GM18505 (cell line): ENCODE data around the gene MRPL55.
"Not testable (repeated sequence)": the region's sequence is repeated elsewhere in the genome, so short reads cannot be mapped to it uniquely, and the experiment has no call there.

ENCODE experiments used
- ATAC-seq: cut with Tn5 transposase; IDR thresholded peaks from one replicate; pipeline ENCODE4 v1.9.1; 2021; ENCODE audit not compliant: unreplicated experiment
- POLR2A ChIP-seq: IDR thresholded peaks from 4 replicates; pipeline ENCODE4 v1.6.1; 2011; ENCODE audit warnings: borderline replicate concordance; ENCODE audit not compliant: insufficient read depth, insufficient read length; ENCODE audit errors: extremely low read depth

MRPL55 gene

DNA sequence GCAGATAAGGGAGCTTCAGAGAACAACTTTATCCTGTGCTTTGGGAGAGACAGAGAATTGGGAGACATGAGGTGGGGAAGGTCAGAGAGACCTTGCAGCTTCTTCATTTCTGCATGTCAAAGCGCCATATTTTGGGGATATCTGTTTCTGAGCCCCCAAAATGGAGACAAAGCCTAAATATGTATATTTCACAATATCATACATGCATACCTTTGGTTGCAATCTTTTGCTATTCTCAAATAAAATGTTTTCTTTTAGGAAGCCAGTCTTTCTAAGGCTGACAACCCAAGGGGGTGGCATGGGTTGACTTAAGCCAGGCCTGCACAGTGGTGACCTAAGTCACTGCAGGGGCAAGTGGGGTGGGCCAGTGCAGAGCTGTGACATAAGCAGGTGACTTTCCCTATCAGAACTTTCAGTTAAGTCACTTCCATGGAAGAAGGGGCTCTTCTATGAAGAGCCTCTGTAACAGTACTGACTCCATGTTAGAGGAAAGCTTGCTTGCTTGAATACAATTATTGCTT, 13.9 kb upstream of the MRPL55 start:
- no peak for TF ChIP-seq POLR2A
- ATAC-seq = no peak

DNA sequence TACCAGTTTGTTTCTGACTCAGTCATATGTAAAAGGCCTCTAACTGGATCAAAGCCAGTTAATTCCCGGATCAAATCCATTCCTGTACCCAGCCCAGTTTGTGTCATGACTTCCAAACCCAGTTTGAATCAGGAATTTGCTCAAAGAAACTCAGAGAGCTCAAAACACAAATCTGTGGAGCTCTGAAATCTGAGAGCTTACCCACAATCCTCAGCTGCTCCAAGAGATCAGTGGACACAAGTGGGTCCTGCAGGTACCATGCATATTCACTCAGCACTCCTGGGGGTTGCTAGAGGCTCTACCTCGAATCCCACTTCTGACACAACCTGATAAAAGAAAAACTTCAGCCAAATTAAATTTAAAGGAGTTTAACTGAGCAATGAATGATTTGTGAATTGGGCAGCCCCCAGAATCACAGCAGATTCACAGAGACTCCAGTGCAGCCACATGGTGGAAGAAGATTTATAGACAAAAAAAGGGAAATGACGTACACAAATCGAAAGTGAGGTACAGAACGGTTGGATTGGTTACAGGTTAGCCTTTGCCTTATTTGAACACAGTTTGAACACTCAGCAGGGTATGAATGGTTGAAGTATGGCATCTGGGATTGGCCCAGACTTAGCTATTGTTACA, 11.9 kb upstream of the MRPL55 start:
- ATAC-seq = no peak
- TF ChIP-seq POLR2A = no peak

DNA sequence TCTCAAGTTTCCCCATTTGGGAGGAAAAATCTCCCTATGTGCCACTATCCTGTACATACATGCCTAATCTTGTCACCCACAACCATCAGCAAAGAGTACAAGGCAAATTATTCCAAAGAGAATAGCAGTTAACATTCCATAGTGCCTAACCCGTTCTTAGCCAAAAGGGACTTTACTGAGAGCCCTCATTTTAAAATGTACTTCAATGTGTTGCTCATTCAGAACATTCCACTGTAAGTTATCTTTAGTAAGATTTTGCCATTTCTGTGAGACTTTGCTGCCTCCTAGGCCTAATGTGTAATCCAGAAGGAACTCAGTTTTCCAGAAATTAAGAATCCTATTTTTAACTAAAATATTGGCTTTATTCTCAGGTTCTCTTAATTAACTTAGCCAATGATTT, 11.3 kb upstream of the MRPL55 start:
- no peak for TF ChIP-seq POLR2A

DNA sequence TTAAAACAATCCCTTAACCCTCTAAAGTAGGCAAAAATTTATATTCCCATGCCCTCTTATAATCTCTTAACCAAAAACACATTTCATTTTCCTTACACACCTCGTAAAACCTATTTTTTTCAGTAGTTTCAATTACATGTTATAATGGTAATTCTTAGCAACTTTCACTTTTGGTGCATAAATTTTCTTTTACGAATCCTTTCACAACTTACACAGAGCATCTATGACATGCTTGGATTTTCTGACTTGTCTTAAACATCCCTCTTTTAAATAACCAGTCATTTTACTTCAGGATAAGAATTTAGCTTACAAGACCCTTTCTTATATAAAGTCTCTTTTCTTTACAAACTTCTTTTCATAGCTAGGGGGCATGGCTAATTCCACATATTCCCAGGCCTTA, 8.9 kb upstream of the MRPL55 start:
- no peak for ATAC-seq
- TF ChIP-seq POLR2A = no peak

More for the DNA sequence above, 11.3 kb upstream of the MRPL55 start:
- ATAC-seq = no peak

DNA sequence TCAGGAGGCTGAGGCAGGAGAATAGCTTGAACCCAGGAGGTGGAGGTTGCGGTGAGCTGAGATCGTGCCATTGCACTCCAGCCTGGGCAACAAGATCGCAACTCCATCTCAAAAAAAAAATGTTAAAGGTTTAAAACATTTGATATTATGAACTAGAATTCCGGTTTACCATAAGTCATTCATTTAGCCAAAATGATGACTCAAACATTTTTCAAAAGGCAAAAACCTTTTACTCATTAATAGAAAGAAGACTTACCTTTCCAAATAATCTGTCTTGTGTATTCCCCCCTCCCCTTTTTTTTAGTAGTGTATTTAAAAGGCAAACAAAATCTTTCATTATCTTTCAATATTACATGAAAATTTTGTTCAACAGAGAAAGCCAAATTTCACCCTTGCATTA, 8.2 kb upstream of the MRPL55 start:
- no peak for TF ChIP-seq POLR2A
- ATAC-seq = no peak

DNA sequence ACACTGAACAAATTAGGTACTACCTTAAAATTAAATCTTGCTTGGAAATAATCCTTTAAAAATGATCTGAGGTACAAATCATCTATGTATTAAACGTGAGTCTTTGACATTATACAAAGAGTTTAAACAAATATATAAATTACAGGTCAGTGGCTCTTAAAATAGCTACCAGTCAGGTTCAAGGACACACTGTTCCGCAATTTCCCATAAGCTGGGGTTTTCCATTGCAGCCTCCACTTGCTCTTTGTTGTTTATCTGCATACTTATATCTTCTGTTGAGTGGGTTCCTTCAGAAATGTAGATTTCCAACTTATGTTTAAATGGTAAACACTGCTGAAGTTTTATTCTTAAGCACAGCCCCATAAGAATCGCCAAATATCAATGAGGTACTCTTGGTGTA, 5.7 kb upstream of the MRPL55 start:
- TF ChIP-seq POLR2A = no peak
- ATAC-seq = no peak

DNA sequence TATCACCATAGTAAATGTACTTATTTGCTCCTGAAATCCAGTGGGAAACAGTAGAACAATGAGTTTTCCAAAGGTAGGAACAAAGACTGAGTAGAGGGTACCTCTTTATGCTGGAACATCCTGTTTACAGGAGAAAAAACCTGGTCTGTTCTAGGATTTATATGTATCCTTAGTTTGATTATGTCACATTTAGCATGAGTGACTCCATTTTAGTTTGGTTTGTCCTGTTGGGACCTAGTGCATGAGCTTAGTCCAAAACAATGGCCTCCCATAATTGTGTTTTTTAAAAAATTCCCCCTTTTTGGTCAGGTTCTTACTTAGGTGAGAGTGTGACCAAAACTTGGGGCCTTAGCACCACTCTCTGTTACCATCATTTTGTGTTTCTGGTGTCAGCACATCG, 3.5 kb upstream of the MRPL55 start:
- no peak for TF ChIP-seq POLR2A
- ATAC-seq = no peak

DNA sequence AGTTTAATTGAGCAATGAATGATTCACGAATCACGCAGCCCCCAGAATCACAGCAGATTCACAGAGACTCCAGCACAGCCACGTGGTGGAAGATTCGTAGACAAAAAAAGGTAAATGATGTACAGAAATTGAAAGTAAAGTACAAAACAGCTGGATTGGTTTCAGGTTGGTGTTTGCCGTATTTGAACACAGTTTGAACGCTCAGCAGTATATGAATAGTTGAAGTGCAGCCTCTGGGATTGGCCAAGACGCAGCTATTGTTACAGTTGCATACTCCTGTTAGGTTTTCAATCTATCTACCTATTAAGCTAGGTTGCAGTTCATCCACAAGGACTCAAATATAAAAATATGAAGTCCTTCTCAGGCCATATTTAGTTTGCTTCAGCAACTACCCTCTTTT, 3.1 kb upstream of the MRPL55 start:
- no peak for ATAC-seq
- no peak for TF ChIP-seq POLR2A

DNA sequence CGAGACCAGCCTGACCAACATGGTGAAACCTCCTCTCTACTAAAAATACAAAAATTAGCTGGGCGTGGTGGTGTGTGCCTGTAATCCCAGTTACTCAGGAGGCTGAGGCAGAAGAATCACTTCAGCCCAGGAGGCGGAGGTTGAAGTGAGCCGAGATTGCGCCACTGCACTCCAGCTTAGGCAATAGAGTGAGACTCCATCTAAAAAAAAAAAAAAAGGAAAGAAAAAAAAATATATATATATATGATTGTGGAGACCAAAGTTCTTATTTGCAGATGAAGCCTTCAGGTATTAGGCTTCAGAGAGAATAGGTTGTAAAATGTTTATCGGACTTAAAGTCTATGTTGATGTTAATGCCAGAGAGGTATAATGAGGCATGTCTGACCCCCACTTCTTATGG, 2.2 kb upstream of the MRPL55 start:
- not testable (repeated sequence) for ATAC-seq

DNA sequence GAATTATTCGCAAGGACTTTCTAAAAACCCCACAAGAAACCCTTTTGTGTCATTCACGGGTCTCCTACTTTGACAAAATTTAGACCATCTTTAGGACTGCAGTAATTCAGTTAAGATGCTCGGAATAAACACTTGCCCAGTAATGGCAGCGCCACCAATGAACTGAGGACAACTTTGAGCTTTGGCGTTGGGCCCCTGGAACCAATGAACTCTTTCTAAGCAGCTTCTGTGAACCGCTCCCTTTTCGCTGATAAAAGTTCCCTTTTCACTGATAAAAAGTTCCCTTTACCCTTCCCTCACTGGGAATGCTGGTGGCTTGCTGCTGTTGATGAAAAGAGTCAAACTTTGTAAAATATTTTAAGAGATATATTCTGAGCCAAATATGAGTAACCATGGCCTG, 1.5 kb upstream of the MRPL55 start:
- ATAC-seq = no peak
- TF ChIP-seq POLR2A = no peak

DNA sequence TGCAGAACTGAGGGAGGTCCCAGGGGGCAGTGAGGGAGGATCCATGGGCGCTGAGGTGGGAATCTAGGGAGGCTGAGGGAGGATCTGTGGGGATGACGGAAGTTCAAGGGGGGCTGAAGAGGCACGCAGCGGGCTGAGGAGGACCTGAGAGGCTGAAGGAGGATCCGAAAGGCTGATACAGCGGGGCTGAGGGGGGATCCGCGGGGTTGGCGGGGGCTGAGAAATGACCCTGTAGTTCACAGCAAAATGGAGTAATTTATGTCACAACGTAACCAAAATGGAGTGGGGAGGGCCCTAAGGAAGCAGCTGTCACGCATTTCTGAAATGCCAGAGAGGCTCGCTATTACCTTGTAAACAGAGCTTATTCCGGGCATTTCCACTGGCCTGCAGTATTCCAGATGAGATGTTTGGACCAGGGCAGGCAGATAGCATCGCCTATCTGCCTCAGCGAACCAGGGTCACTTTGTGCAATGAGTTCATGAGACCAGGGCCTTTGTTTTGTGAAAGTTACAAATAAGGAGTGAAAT, 926 bp upstream of the MRPL55 start:
- TF ChIP-seq POLR2A = no peak
- peak; percentile 16 for ATAC-seq

DNA sequence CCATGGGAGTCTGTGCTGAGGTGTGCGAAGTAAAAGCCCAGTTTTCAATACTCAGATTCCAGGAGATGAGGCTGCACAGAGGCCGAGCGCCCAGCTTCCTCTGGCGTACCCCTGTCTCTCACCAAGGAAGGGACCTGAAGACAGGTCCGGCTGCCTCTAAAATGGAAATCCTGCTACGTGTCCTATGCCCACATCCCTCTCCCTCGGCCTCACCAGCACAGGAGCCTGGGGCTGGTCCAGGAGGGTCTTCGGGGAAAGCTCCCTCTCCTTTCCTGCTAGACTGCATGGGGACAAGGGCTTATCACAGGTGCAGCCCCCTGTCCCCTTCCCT, 392 bp downstream of the MRPL55 start:
- no peak for ATAC-seq
- TF ChIP-seq POLR2A = no peak

DNA sequence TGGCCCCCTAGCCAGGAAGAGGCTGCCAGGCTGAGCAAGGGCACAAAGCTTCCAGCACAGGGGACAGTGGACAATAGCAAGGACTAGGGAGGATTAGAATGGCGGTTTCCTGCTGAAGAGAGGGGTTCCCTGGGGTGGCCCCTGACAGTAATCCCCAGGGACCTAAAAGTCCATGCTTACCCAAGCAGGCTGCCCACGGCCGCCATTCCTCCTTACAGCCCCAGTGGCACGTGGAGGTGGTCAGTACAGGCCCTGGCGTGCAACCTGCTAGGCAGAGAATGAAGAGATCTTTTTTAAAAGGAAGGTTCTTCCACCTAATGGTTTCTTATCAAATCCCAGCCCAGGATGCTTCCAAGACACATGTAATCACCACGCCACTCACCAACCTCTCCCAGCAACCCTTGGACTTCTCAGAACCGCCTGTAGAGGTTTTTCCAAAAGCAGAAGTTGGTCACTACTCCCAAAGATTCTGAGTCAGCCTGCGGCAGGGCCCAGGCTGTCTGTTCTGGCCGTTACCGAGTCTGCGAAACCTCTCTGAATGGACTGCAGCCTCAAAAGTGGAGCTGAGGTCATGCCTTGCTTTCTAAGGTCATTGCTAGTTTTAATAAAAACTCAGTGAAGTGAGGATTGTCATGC, 926 bp downstream of the MRPL55 start:
- ATAC-seq = no peak
- no peak for TF ChIP-seq POLR2A

DNA sequence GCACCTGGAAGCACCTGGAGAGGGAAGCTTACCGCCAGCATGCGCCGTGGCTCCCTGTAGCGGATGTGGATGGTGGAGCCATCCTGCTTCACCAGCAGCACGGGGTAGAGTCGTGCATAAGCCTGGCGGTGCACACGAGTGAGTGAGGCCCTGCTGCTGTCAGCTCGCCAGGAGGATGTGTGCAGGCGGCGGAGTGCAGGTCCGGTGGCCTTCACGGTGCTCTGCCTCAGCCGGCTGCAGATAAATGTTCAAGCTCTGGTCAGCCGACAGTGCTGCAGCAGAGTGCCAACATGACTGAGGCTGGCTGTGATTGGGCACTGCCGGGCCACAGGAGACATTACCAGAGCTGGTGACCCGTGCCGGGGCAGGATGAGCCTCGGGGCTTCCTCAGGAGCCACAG, 1.5 kb downstream of the MRPL55 start:
- TF ChIP-seq POLR2A = no peak
- no peak for ATAC-seq

DNA sequence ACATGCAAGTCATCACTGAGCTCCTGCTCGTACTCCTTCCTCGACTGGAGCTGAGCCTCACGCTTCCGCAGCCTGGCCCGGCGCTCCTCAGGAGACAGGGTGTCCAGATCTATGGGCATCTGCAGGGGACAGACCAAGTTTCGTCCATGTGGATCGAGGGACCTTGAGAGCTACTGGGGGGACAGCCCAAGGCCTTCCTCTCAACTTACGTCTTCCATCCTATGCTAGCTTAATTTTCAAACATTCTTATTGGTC, 2.4 kb downstream of the MRPL55 start:
- ATAC-seq = no peak
- TF ChIP-seq POLR2A = no peak
